T1000 (cell line): ENCODE measurements around the gene COL23A1.

ENCODE experiments used
- DNase-seq: peaks from one replicate; lab custom pipeline; 2025; ENCODE audit warnings: mixed read lengths; lab: John Stamatoyannopoulos, UW

Gene COL23A1

GRCh38 chr5:178590141-178590923 lies at the start of gene COL23A1:
Gene COL23A1, minus strand, starts transcription at chr5:178590393.
- no peak for DNase-seq

DNA sequence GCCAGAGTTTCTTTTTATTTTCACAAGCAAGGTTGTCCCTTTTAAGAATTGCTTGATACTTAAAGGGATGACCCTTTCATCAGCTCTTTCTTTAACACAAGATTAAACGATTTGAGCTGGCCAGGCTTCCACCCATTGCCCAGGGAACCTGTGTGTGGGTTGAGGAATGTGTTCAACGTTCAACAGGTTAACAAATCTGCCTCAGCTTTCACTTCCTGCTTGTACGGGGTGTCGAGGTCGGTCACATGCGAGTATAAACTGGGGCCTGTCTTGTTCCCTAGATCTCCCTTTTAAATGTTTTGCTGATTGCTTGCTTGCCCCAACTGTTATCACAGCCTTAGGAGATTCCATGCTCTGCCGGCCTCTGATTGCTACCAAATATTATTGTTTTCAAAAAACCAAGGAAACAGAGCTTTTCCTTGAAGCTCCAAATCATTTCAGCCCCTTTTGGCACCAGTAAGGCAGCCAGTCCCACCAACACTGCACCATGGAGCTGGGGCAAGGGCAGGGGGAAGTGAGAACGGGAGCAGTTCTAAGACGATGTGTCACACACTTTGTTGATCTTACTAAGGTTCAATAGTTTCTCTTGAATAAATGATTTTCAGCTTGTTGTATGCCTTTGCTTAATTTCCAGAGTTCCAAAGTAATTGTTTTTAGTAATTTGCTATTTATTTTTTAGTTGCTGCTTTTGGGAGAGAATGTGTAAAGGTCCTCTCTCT lies 47.3 kb upstream of the COL23A1 start:
- DNase-seq, result no peak

- no peak for DNase-seq
Observed at GRCh38 chr5:178632285-178632684, 42.1 kb upstream of the COL23A1 start.

DNA sequence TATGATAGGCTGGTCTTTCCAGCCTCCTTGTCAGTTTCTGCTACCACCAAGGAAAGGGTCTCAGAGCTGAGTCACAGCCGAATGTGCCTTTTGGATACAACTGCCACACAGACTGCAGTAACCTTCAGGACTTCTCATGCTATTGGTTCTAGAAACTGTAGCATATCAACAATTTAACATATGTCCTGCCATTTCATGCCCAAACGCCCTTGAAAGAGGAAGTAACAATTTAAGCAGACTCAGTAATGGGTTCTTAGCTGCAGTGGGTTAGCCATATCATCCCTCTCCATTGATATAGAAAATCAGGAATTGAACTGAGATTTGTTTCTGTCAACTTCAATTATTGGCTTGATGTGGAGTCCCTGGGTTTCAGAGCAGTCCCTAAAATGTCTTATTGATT lies 40.8 kb upstream of the COL23A1 start:
- DNase-seq, result no peak

- peak; percentile 5 for DNase-seq
Observed at GRCh38 chr5:178630475-178630930, 40.3 kb upstream of the COL23A1 start.

DNA sequence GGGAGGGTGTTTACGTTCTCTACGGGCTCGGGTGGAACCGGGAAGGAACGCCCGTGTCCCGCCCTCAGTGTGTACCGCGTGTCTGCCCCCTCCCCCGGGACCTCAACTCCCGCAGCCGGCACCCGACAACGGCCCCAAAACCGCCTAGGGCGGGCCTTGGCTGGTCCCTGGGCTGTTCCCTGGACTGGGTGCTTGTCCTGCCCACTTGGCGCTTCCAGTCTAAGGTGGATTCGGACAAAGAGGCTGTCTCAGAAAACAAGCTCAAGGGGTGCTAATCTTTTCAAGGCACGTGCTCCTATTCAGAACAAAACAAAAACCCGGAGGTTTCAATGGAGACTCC lies 37.0 kb upstream of the COL23A1 start:
- DNase-seq, result no peak

DNA sequence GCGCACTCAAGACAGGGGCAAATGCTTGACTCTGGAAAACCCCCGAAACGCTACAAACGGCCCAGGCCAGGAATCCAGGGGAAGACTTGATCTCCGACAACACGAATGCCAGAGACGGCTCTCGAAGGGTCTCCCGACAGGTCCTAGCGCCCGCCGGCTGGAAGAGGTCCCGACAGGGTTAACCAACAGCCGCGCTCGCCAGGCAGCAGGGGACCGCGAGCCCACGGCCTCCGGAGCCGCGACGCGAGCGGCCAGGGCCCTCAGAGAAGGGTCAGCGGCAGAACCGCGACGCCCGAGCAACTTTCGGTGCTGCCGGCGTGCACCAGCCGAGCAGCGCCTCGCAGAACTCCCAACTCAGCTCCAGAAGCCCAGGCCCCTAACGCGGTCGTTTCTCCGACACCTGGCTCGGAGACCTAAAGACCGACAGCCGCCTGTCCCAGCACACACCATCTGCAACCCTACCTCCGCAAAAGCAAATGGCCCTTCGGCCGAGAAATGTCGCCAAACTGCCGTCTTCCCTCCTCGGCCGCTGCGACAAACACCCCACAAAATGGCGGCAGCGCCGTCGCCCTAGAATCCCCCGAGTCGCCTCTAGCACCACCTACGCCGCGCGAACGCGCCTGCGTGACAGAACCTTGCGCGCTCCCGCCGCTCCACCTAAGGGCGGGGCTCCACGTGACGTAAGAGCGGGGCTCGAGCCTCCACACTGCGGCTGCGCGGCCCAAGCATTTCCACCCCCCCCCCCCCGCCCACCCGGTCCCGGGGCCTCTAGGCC lies 36.5 kb upstream of the COL23A1 start, which contains the start of gene CLK4:
TSS of gene CLK4 (minus strand) at position 567 of the 775 bp plus-strand sequence. CDS start 3,634 bp downstream, outside the sequence.
- peak; percentile 87 for DNase-seq

GRCh38 chr5:178625679-178626483 lies 35.7 kb upstream of the COL23A1 start:
- no peak for DNase-seq

DNA sequence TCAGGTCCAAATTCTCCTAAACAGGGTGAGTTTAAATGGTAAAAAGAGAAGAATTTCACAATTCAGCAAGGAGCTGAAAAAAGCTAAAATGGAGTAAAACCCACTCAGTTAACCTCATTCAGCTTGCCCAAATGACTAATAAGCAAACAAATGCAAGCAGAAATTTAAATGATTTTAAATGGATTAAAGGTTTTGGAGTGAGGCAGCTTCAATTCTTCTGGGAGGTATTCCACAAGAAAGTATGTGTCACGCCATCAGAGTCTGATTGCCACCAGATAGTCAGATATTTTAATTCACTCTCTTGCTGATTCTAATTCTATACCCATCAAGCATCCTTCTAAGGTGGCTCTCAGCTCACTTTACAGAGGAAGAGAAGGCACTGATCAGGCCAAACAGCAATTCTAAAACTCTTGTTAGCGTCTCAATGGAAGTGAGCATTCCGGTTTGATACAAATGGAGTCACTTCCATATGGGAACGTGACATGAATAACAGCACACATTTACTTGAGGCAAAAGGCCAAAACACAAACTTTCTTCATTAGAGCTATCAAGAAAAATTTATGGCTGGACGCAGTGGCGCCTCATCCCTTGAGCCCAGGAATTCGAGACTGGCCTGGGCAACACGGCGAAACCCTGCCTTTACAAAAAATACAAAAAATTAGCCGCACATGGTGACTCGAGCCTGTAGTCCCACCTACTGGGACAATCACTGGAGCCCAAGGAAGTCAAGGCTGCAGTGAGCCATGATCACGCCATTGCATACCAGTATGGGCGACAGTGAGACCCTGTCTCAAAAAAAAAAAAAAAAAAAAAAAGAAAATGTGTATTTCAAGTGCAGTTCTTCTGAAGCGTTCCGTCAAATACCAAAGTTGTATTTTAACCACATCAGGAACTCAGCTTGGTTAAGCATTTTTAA lies 34.7 kb upstream of the COL23A1 start:
- no peak for DNase-seq

DNA sequence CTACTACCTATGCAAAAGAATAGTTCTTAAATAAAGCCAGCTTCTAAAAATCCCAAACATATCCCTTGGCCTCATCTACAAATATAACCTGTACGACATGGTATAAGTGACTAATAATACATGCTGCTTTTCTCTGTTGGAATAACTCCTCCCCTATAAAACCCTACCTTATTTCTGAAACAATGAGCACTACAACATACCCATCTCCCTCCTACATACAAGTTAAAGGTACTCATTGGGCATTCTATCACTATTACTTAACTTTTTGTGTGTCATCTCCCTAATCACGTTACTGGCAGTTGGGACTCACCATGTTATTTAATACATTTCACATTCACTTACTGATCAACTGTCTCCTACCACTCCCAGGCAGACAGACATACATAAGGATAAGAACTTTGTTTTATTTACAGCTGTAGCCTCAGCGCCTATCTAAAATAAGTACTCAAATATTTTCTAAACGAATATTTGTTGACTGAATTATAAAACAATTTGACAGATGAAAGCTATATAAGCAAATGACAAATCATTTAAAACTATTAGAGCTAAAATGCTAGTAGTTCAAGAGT lies 32.6 kb upstream of the COL23A1 start:
- DNase-seq, result no peak

- DNase-seq, result no peak
Observed at GRCh38 chr5:178619390-178619789, 29.2 kb upstream of the COL23A1 start.

- DNase-seq, result no peak
Observed at GRCh38 chr5:178612299-178612698, 22.1 kb upstream of the COL23A1 start.

DNA sequence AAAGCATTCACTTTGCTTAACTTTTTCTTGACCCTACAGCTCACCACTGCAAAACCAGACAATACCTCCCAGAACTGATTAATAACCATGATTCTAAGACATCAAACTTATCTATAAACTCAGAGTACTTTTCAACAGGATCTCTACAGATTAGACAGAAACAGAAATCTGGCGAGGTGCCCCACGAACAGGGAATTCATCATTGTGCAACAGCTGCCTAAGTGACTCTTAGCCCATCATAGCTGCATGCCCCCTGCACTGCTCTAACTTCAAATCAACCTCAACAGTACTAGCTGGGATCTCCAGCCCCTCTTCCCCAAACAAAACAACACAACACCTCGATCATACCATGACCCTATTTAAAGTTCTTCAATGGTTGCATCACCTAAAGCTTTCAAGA lies 16.1 kb upstream of the COL23A1 start:
- DNase-seq, result no peak

GRCh38 chr5:178605788-178606187 lies 15.6 kb upstream of the COL23A1 start:
- no peak for DNase-seq

- no peak for DNase-seq
Observed at GRCh38 chr5:178602752-178603151, 12.6 kb upstream of the COL23A1 start.

DNA sequence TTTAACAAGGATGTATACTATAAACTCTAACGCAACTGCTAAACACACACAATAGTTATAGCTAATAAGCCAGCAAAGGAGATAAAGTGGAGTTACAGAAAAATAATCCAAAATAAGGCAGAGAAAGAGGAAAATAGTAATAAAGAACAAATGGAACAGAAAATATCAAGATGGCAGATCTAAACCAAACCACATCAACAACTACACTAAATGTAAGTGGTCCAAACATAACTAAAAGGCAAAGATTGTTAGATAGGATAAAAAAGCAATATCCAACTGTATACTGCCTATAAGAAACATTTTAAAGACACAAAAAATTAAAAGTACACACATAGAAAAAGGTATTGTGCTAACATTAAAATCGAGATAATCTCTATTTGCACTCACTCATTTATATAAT lies 5.6 kb upstream of the COL23A1 start:
- no peak for DNase-seq

GRCh38 chr5:178595150-178595549 lies 5.0 kb upstream of the COL23A1 start:
- DNase-seq, result no peak

DNA sequence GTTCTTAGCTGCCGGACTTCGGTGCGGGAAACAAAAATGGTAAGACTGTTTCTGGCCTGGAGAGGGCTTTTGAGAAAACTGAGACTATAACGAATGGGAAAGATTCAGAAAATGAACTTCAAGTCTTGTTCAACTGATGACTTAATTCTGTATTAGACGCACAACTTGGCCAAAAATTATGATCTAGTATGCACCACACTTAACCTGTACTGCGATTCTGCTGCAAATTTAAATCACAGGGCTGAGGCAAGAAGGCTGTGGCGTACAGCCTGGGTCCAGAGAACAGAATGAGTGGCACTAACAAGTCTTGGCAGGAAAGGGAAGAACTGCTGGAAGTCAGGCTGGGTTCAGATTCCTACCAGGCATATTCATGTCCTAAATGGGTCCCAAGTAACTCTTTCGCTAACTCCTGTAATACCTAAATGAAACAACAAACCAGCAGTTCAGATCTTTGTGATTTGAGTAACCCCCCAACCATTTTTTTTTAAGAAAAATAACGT lies 781 bp upstream of the COL23A1 start:
- DNase-seq, result no peak

DNA sequence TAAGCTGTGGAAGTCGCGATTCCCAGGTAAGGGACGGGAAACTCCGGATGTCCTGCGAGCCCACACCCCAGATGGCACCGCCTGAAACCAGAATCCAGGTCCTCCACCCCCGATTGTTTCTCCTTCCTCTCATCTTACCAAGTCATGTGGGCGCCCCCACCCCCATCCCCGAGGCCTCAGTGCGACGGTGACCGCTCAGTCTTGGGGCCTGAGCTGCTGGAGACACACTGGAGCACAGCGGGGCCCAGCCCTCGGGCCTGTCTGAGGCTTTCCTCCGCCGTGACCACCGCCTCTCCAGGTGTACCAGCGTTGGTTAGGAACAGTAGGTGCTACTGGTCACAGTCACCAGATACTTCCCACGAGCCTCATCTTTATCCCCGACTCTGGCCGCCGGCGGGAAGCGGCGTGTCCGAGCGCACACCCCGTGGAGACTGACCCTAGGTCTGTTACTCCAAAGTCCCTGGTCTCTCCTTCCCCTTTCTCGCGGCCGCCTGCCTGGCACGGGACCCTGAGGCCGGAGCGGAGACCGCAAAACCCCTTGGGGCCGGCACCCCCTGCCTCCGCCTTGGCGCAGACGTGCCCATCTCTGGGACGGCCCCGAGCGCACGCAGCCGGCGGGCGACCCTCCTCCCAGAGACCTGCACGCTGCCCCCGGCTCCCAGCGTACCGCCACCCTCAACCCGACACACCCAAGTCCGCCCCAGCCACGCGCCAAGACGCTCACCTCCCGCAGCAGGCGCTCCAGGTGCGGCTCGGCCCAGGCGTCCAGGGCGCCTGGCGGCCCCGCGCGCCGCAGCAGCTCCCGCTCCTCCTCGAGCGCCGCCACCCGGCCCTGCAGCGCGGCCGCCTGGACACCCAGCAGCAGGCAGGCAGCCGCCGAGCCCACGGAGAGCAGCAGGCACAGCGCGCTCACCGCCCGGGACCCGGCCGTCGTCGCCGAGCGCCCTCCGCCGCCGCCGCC lies 733 bp downstream of the COL23A1 start:
- no peak for DNase-seq
